ENCODE data around the gene LDB2. TPM values are rescaled to one million over a fixed set of nuclear protein-coding genes. Genes with fewer than 3 reads are reported as not detected.

LDB2 gene
- total RNA-seq, 2 experiments from 2014 or later = 0.14 TPM; not detected in 1

GRCh38 chr4:16817286-16817685 lies 81.2 kb downstream of the LDB2 start:
- no peak overlapping the region for H3K4me3 Mint-ChIP-seq

GRCh38 chr4:16814361-16814760 lies 84.1 kb downstream of the LDB2 start:
- ChIA-PET POLR2A (no interaction called here), CTCF (no interaction called here)
- no peak overlapping the region for H3K4me3 Mint-ChIP-seq
- no peak overlapping the region for H3K27ac Mint-ChIP-seq
- peaks cover 3% of the 10 kb centered on the region for H3K27me3 Mint-ChIP-seq
- no peaks in the 10 kb centered on the region for H3K36me3 Mint-ChIP-seq (ENCODE audit: low read depth)
- no peaks in the 10 kb centered on the region for H3K4me1 Mint-ChIP-seq
- intact Hi-C loops (cut with DNase I, micrococcal nuclease) = no loop called here
- DNase-seq = no peak
- no peaks in the 10 kb centered on the region for H3K9me3 Mint-ChIP-seq (ENCODE audit: low read depth)
- ATAC-seq = no peak

More at GRCh38 chr4:16817286-16817685, 81.2 kb downstream of the LDB2 start:
- Mint-ChIP-seq H3K36me3 (ENCODE audit: low read depth) (no peaks in the 10 kb centered on the region), H3K27me3 (peaks cover 3% of the 10 kb centered on the region), H3K9me3 (ENCODE audit: low read depth) (no peaks in the 10 kb centered on the region), H3K4me1 (no peaks in the 10 kb centered on the region), H3K27ac (no peak overlapping the region)
- ChIA-PET CTCF (interaction anchor here (0.6 kb wide), 1 partner anchor 46 kb away, joined by 5 read pairs; no protein-coding TSS in a partner anchor), POLR2A (no interaction called here)
- ATAC-seq (no peak), DNase-seq (no peak)
- intact Hi-C loops (cut with DNase I, micrococcal nuclease) = no loop called here

DNA sequence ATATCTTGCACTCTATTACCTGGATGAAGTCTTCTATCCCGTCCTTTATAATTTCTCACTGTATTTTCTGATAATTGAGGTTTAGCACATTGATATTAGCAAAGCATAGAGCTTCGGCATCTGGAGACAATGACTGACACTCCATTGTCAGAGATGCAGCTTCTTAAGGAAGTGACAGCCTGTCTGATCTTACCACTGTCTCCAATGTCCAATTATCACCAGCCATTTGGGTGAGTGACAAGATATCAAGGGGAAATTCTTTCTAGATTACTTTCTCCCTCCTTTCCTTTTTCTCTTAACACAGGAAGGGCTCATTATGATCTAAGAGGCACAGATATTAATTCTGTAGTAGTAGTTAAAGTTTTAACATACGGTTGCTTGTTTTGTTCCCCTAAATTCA lies 86.4 kb downstream of the LDB2 start:
- Mint-ChIP-seq H3K27ac (no peak overlapping the region), H3K4me3 (no peak overlapping the region), H3K36me3 (ENCODE audit: low read depth) (no peaks in the 10 kb centered on the region), H3K9me3 (ENCODE audit: low read depth) (no peaks in the 10 kb centered on the region), H3K4me1 (no peaks in the 10 kb centered on the region), H3K27me3 (peaks cover 2% of the 10 kb centered on the region)
- ATAC-seq (no peak), DNase-seq (no peak)
- intact Hi-C loops (cut with DNase I, micrococcal nuclease) = no loop called here
- POLR2A ChIA-PET = no interaction called here
- CTCF ChIA-PET = no interaction called here

- POLR2A ChIA-PET = no interaction called here
These were observed 88.5 kb downstream of the LDB2 start for GRCh38 chr4:16809943-16810342.

DNA sequence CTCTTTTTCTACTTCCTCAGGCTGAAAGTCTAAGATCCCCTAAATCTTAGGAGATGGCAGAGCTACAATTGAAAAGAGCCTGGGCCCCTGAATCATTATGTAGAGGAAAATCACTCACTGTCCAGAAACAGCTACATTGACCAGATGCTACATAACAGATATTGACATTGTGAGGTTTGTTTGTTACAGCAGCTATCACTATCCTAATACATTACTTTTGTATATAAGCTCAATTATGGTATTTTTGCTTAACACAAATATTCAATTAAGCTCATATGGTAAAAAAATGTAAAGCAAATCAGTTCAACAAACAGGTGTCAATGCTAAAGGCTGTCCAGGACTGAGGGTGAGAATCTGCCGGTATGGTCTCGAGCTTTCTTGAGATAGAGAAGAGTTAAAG lies 89.4 kb downstream of the LDB2 start:
- intact Hi-C loops (cut with DNase I, micrococcal nuclease) = no loop called here
- H3K4me1 Mint-ChIP-seq = no peaks in the 10 kb centered on the region
- ATAC-seq (no peak), DNase-seq (no peak)
- H3K27ac Mint-ChIP-seq = no peak overlapping the region
- H3K9me3 Mint-ChIP-seq (ENCODE audit: low read depth) = no peaks in the 10 kb centered on the region
- no peaks in the 10 kb centered on the region for H3K36me3 Mint-ChIP-seq (ENCODE audit: low read depth)
- no peaks in the 10 kb centered on the region for H3K27me3 Mint-ChIP-seq
- ChIA-PET POLR2A (no interaction called here), CTCF (no interaction called here)
- H3K4me3 Mint-ChIP-seq = no peak overlapping the region

More at GRCh38 chr4:16809943-16810342, 88.5 kb downstream of the LDB2 start:
- DNase-seq (no peak), ATAC-seq (no peak)
- intact Hi-C loops (cut with DNase I, micrococcal nuclease) = no loop called here
- no peaks in the 10 kb centered on the region for H3K9me3 Mint-ChIP-seq (ENCODE audit: low read depth)
- peaks cover 2% of the 10 kb centered on the region for H3K27me3 Mint-ChIP-seq
- CTCF ChIA-PET = no interaction called here
- no peak overlapping the region for H3K27ac Mint-ChIP-seq
- no peak overlapping the region for H3K4me3 Mint-ChIP-seq
- no peaks in the 10 kb centered on the region for H3K4me1 Mint-ChIP-seq
- no peaks in the 10 kb centered on the region for H3K36me3 Mint-ChIP-seq (ENCODE audit: low read depth)

- no peak for DNase-seq
- no peaks in the 10 kb centered on the region for H3K4me1 Mint-ChIP-seq
- H3K4me3 Mint-ChIP-seq = no peak overlapping the region
- H3K27ac Mint-ChIP-seq = no peak overlapping the region
- ATAC-seq = no peak
- H3K36me3 Mint-ChIP-seq (ENCODE audit: low read depth) = no peaks in the 10 kb centered on the region
- CTCF ChIA-PET = no interaction called here
- H3K9me3 Mint-ChIP-seq (ENCODE audit: low read depth) = no peaks in the 10 kb centered on the region
- POLR2A ChIA-PET = no interaction called here
- no peaks in the 10 kb centered on the region for H3K27me3 Mint-ChIP-seq
- intact Hi-C loops (cut with DNase I, micrococcal nuclease) = no loop called here
These were observed 91.1 kb downstream of the LDB2 start for GRCh38 chr4:16807355-16807754.

GRCh38 chr4:16804581-16804980 lies 93.9 kb downstream of the LDB2 start:
- no peaks in the 10 kb centered on the region for H3K9me3 Mint-ChIP-seq (ENCODE audit: low read depth)
- DNase-seq (no peak), ATAC-seq (no peak)
- H3K4me3 Mint-ChIP-seq = no peak overlapping the region
- POLR2A ChIA-PET = no interaction called here
- no peaks in the 10 kb centered on the region for H3K4me1 Mint-ChIP-seq
- no peaks in the 10 kb centered on the region for H3K27me3 Mint-ChIP-seq
- no peaks in the 10 kb centered on the region for H3K36me3 Mint-ChIP-seq (ENCODE audit: low read depth)
- CTCF ChIA-PET = no interaction called here
- H3K27ac Mint-ChIP-seq = no peak overlapping the region
- intact Hi-C loops (cut with DNase I, micrococcal nuclease) = no loop called here

GRCh38 chr4:16802044-16802443 lies 96.4 kb downstream of the LDB2 start:
- ATAC-seq (no peak), DNase-seq (no peak)
- H3K9me3 Mint-ChIP-seq (ENCODE audit: low read depth) = no peaks in the 10 kb centered on the region
- no peaks in the 10 kb centered on the region for H3K27me3 Mint-ChIP-seq
- CTCF ChIA-PET = interaction anchor here (0.7 kb wide), 1 partner anchor 10 kb away, joined by 3 read pairs; no protein-coding TSS in a partner anchor
- H3K27ac Mint-ChIP-seq = no peak overlapping the region
- H3K4me3 Mint-ChIP-seq = no peak overlapping the region
- H3K4me1 Mint-ChIP-seq = no peaks in the 10 kb centered on the region
- POLR2A ChIA-PET = no interaction called here
- no peaks in the 10 kb centered on the region for H3K36me3 Mint-ChIP-seq (ENCODE audit: low read depth)
- intact Hi-C loops (cut with DNase I, micrococcal nuclease) = no loop called here

GRCh38 chr4:16801356-16801755 lies 97.1 kb downstream of the LDB2 start:
- POLR2A ChIA-PET = no interaction called here
- intact Hi-C loops (cut with DNase I, micrococcal nuclease) = no loop called here
- DNase-seq (no peak), ATAC-seq (no peak)
- H3K4me3 Mint-ChIP-seq = no peak overlapping the region
- no peak overlapping the region for H3K27ac Mint-ChIP-seq
- no peaks in the 10 kb centered on the region for H3K9me3 Mint-ChIP-seq (ENCODE audit: low read depth)
- no peaks in the 10 kb centered on the region for H3K27me3 Mint-ChIP-seq
- H3K36me3 Mint-ChIP-seq (ENCODE audit: low read depth) = no peaks in the 10 kb centered on the region
- CTCF ChIA-PET = no interaction called here
- H3K4me1 Mint-ChIP-seq = no peaks in the 10 kb centered on the region

DNA sequence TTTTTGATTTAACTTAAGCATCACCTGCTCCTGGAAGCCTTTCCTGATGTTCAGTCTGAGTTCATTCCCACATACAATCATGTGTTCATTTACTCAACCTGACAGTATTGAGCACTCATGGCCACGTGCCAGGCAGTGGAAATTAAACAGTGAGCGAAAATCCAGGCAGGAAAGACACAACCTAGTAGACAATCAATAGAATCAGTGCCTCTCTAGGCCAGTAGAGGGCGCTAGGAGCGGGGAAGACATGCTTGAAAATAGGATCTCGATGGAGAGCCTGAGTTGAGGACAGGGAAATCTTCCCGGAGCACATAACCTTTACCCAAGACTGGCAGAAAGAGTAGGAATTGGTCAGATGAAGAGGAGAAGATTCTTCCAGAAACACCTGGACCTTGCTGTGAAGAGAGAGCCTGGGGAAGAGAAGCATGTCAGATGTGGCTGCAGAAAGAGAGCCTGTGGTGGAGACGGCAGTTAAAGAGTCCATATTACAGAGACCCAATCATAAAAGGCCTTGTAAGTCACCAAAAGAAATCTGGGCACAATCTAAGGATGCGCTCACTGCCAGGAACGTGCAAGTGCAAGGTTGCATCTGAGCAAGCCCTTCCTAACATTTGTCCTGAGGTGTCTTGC lies 103.5 kb downstream of the LDB2 start:
- POLR2A ChIA-PET = no interaction called here
- H3K36me3 Mint-ChIP-seq (ENCODE audit: low read depth) = no peaks in the 10 kb centered on the region
- DNase-seq = peak; percentile 69
- CTCF ChIA-PET = interaction anchor here (0.7 to 2.4 kb wide), 7 partner anchors 11 to 188 kb away, joined by 3 to 9 read pairs (median 4); no protein-coding TSS in a partner anchor
- H3K9me3 Mint-ChIP-seq (ENCODE audit: low read depth) = no peaks in the 10 kb centered on the region
- ATAC-seq = peak; percentile 33
- intact Hi-C loops (cut with DNase I, micrococcal nuclease) = loop anchor here (1.0 to 10.0 kb wide), 5 partner anchors 120 to 650 kb away; no protein-coding TSS in a partner anchor
- H3K4me1 Mint-ChIP-seq = no peaks in the 10 kb centered on the region
- no peaks in the 10 kb centered on the region for H3K27me3 Mint-ChIP-seq
- H3K27ac Mint-ChIP-seq = no peak overlapping the region
- H3K4me3 Mint-ChIP-seq = no peak overlapping the region

- Mint-ChIP-seq H3K9me3 (ENCODE audit: low read depth) (no peaks in the 10 kb centered on the region), H3K4me1 (no peaks in the 10 kb centered on the region), H3K36me3 (ENCODE audit: low read depth) (no peaks in the 10 kb centered on the region), H3K4me3 (no peak overlapping the region), H3K27me3 (no peaks in the 10 kb centered on the region), H3K27ac (no peak overlapping the region)
- ChIA-PET CTCF (interaction anchor here (0.5 to 0.8 kb wide), 2 partner anchors 11 to 113 kb away, joined by 3 read pairs; no protein-coding TSS in a partner anchor), POLR2A (interaction anchor here (0.6 kb wide), 1 partner anchor 1287 kb away, joined by 3 read pairs; no protein-coding TSS in a partner anchor)
- no peak for DNase-seq
- no peak for ATAC-seq
- intact Hi-C loops (cut with DNase I, micrococcal nuclease) = loop anchor here (10.0 kb wide), 3 partner anchors 123 to 653 kb away; no protein-coding TSS in a partner anchor
These were observed 107.0 kb downstream of the LDB2 start for GRCh38 chr4:16791460-16791859.

GRCh38 chr4:16790508-16790907 lies 107.9 kb downstream of the LDB2 start:
- Mint-ChIP-seq H3K36me3 (ENCODE audit: low read depth) (no peaks in the 10 kb centered on the region), H3K4me1 (no peaks in the 10 kb centered on the region), H3K27me3 (no peaks in the 10 kb centered on the region), H3K4me3 (no peak overlapping the region), H3K9me3 (ENCODE audit: low read depth) (no peaks in the 10 kb centered on the region), H3K27ac (no peak overlapping the region)
- ChIA-PET CTCF (no interaction called here), POLR2A (no interaction called here)
- intact Hi-C loops (cut with DNase I, micrococcal nuclease) = loop anchor here (10.0 kb wide), 3 partner anchors 124 to 654 kb away; no protein-coding TSS in a partner anchor
- DNase-seq = no peak
- no peak for ATAC-seq

Data from activated CD4-positive, alpha-beta T cell treated with anti-CD3 and anti-CD28 coated beads for 36 hours (primary cell).